ENCODE results near the gene FGB.

DNA sequence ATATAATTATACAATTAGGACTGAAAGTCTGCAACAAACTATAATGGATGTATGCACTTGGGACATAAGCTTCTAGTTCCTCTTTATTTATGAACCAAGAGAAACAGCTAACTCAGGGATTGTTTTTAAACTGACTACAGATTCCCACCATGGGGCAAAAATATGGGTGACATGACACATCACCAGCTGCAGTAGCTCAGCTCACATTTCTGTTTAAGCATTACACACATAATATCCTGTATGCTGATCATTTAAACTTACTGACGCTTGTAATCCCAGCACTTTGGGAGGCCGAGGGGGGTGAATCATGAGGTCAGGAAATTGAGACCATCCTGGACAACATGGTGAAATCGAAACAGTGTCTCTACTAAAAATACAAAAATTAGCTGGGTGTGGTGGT, 11.5 kb downstream of the FGB start:
- TF ChIP-seq, protein P1, sequence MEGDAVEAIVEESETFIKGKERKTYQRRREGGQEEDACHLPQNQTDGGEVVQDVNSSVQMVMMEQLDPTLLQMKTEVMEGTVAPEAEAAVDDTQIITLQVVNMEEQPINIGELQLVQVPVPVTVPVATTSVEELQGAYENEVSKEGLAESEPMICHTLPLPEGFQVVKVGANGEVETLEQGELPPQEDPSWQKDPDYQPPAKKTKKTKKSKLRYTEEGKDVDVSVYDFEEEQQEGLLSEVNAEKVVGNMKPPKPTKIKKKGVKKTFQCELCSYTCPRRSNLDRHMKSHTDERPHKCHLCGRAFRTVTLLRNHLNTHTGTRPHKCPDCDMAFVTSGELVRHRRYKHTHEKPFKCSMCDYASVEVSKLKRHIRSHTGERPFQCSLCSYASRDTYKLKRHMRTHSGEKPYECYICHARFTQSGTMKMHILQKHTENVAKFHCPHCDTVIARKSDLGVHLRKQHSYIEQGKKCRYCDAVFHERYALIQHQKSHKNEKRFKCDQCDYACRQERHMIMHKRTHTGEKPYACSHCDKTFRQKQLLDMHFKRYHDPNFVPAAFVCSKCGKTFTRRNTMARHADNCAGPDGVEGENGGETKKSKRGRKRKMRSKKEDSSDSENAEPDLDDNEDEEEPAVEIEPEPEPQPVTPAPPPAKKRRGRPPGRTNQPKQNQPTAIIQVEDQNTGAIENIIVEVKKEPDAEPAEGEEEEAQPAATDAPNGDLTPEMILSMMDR (IDR thresholded peaks at IDR 0.05): no peak
- no peak for TF ChIP-seq ZFX (IDR thresholded peaks at IDR 0.05; ENCODE audit: borderline replicate concordance)
